DND-41 (cell line): Measurements from ENCODE around the gene PIGX.

ENCODE experiments used
- EZH2 ChIP-seq: IDR thresholded peaks from 3 replicates; pipeline ENCODE4 v1.6.1; 2012; ENCODE audit warnings: borderline replicate concordance, low read depth, mild to moderate bottlenecking, moderate library complexity, low read length, inconsistent platforms; ENCODE audit not compliant: severe bottlenecking
- TF ChIP-seq, protein P1 (sequence below): IDR thresholded peaks from 2 replicates; pipeline ENCODE4 v1.5.1; 2012; ENCODE audit warnings: borderline replicate concordance, low read length, moderate library complexity, mild to moderate bottlenecking; ENCODE audit not compliant: poor library complexity, severe bottlenecking; ENCODE audit errors: extremely low read depth

DNA sequence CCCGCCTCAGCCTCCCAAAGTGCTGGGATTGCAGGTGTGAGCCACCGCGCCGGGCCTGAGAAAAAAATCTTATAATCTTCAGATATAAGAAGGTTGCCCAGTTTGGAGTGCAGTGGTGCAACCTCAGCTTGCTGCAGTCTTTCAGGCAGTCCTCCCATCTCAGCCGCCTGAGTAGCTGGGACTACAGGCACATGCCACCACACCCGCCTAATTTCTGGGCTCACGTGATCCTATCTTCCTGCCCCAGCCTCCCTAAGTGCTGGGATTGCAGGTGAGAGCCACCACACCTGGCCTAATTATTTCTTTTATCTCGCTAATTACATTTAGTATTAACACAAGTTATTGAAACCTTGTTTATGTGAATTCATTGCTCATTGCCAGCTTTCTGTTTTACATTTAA is 41.0 kb downstream of the PIGX start:
- no peak for TF ChIP-seq EZH2
- TF ChIP-seq, protein P1, sequence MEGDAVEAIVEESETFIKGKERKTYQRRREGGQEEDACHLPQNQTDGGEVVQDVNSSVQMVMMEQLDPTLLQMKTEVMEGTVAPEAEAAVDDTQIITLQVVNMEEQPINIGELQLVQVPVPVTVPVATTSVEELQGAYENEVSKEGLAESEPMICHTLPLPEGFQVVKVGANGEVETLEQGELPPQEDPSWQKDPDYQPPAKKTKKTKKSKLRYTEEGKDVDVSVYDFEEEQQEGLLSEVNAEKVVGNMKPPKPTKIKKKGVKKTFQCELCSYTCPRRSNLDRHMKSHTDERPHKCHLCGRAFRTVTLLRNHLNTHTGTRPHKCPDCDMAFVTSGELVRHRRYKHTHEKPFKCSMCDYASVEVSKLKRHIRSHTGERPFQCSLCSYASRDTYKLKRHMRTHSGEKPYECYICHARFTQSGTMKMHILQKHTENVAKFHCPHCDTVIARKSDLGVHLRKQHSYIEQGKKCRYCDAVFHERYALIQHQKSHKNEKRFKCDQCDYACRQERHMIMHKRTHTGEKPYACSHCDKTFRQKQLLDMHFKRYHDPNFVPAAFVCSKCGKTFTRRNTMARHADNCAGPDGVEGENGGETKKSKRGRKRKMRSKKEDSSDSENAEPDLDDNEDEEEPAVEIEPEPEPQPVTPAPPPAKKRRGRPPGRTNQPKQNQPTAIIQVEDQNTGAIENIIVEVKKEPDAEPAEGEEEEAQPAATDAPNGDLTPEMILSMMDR = no peak
